ENCODE results near the gene CDC34.

The CDC34 gene

GRCh38 chr19:588741-589692 lies 57.5 kb downstream of the CDC34 start:
- no peak for DNase-seq (ENCODE audit: low read depth in 2 of 2)

- no peak for DNase-seq (ENCODE audit: low read depth in 2 of 2)
Observed at GRCh38 chr19:589693-590395, 58.3 kb downstream of the CDC34 start, which contains the start of gene HCN2. Gene HCN2 (plus strand): TSS chr19:589881. CDS start chr19:589946, 65 bp downstream.

DNA sequence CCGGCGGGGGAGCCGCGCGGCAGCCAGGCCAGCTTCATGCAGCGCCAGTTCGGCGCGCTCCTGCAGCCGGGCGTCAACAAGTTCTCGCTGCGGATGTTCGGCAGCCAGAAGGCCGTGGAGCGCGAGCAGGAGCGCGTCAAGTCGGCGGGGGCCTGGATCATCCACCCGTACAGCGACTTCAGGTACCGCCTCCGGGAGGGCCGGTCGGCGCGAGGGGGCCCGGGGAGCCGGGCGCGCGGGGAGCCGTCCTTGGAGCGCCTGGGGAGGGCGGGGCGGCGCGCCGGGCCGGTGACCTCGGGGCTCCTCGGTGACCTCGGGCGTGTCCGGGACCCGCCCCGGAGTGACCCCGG lies 58.8 kb downstream of the CDC34 start:
- no peak for DNase-seq (ENCODE audit: low read depth in 2 of 2)

DNA sequence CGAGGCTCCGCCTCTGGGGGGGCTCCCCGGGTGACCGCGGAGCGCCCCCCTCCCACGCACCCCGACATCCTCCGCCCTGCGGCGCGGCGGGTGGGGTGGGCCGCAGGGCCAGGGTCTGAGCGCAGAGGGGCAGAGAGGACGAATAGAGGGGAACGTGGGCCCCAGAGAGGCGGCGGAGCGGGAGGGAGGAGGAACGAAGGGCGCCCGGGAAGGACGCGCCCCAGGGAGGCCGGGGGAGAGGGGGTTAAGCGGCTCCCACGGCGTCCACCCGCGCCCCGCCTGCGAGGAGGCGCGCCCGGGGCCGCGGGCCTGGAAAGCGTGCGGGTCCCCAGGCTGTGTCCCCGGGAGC lies 59.2 kb downstream of the CDC34 start:
- no peak for DNase-seq (ENCODE audit: low read depth in 2 of 2)

GRCh38 chr19:591099-591958 lies 59.8 kb downstream of the CDC34 start:
- no peak for DNase-seq (ENCODE audit: low read depth in 2 of 2)

All from stimulated activated CD8-positive, alpha-beta memory T cell treated with anti-CD3 and anti-CD28 coated beads, Interleukin-7, amount 100 ng/mL, for 1 hour (primary cell).